Activated B cell treated with CpG ODN at 0.5 μM for 24 hours (primary cell): Measurements from ENCODE around the gene FIP1L1. TPM values are rescaled to one million over a fixed set of nuclear protein-coding genes. Genes with fewer than 3 reads are reported as not detected.

Experiments used
- ATAC-seq: fragments of 200-7000 bp; cut with Tn5 transposase; one replicate; pipeline ENCODE4 v1.10.0; 2021; ENCODE audit warnings: low read depth, mild to moderate bottlenecking, moderate library complexity
- CTCF ChIA-PET: fragments of 350-600 bp; sonication (Branson Sonifier 250); formaldehyde crosslinking; loops from one replicate; lab custom pipeline; 2021; ENCODE audit warnings: antibody characterized with exemption; lab: Charles Lee
- POLR2A ChIA-PET: fragments of 350-600 bp; sonication (Branson Sonifier 250); formaldehyde crosslinking; loops from one replicate; lab custom pipeline; 2021; ENCODE audit warnings: antibody characterized with exemption; lab: Charles Lee
- DNase-seq: peaks from one replicate; pipeline ENCODE4 v3.0.0; 2022
- H3K27ac Mint-ChIP-seq: one replicate; pipeline ENCODE4 v1.8.0; 2020; ENCODE audit warnings: mixed read lengths
- H3K27me3 Mint-ChIP-seq: one replicate; pipeline ENCODE4 v1.8.0; 2021; ENCODE audit warnings: mixed read lengths
- H3K36me3 Mint-ChIP-seq: one replicate; pipeline ENCODE4 v1.8.0; 2021; ENCODE audit warnings: low read depth, mixed read lengths
- H3K4me1 Mint-ChIP-seq: one replicate; pipeline ENCODE4 v1.8.0; 2021; ENCODE audit warnings: mixed read lengths
- H3K4me3 Mint-ChIP-seq: one replicate; pipeline ENCODE4 v1.8.0; 2020; ENCODE audit warnings: mild to moderate bottlenecking, mixed read lengths
- H3K9me3 Mint-ChIP-seq: one replicate; pipeline ENCODE4 v1.8.0; 2020; ENCODE audit warnings: mixed read lengths
- CTCF ChIP-seq: fragments of 200-600 bp; IDR thresholded peaks from one replicate; pipeline ENCODE4 v1.8.0; 2022; ENCODE audit warnings: antibody characterized with exemption, mild to moderate bottlenecking
- intact Hi-C: fragments of 100-400 bp; cut with micrococcal nuclease; formaldehyde crosslinking; loops from one replicate; pipeline ENCODE4 v1.15.1; 2024
- total RNA-seq: library from RNA; stranded (reverse); gene quantifications from 2 replicates; pipeline ENCODE4 v1.2.3, GENCODE V29; 2022

FIP1L1 gene
- total RNA-seq, 1 donor from 2014 or later = 80.1 TPM

- TF ChIP-seq CTCF = no peak
- no peaks in the 10 kb centered on the region for H3K9me3 Mint-ChIP-seq
- no peaks in the 10 kb centered on the region for H3K4me1 Mint-ChIP-seq
- no peak for ATAC-seq
- CTCF ChIA-PET = no interaction called here
- no peak overlapping the region for H3K4me3 Mint-ChIP-seq
- H3K36me3 Mint-ChIP-seq = peaks cover 61% of the 10 kb centered on the region
- intact Hi-C loops = loop anchor here (10.0 kb wide), 1 partner anchor 241 kb away; no protein-coding TSS in a partner anchor
- no peaks in the 10 kb centered on the region for H3K27me3 Mint-ChIP-seq
- DNase-seq = no peak
- H3K27ac Mint-ChIP-seq = no peak overlapping the region
- POLR2A ChIA-PET = no interaction called here
These were observed 58.8 kb downstream of the FIP1L1 start for GRCh38 chr4:53436251-53436650.

- Mint-ChIP-seq H3K4me1 (no peaks in the 10 kb centered on the region), H3K27me3 (no peaks in the 10 kb centered on the region), H3K9me3 (no peaks in the 10 kb centered on the region), H3K36me3 (peaks cover 75% of the 10 kb centered on the region), H3K4me3 (no peak overlapping the region), H3K27ac (no peak overlapping the region)
- DNase-seq (no peak), ATAC-seq (no peak)
- no peak for TF ChIP-seq CTCF
- intact Hi-C loops = no loop called here
- CTCF ChIA-PET = no interaction called here
- POLR2A ChIA-PET = no interaction called here
These were observed 64.1 kb downstream of the FIP1L1 start for GRCh38 chr4:53441564-53441963.

GRCh38 chr4:53444954-53445353 is 67.5 kb downstream of the FIP1L1 start:
- H3K36me3 Mint-ChIP-seq = peaks cover 79% of the 10 kb centered on the region
- no peak overlapping the region for H3K4me3 Mint-ChIP-seq
- POLR2A ChIA-PET = no interaction called here
- intact Hi-C loops = no loop called here
- H3K27ac Mint-ChIP-seq = no peak overlapping the region
- no peaks in the 10 kb centered on the region for H3K27me3 Mint-ChIP-seq
- H3K4me1 Mint-ChIP-seq = no peaks in the 10 kb centered on the region
- no peak for ATAC-seq
- CTCF ChIA-PET = no interaction called here
- no peak for DNase-seq
- no peak for TF ChIP-seq CTCF
- no peaks in the 10 kb centered on the region for H3K9me3 Mint-ChIP-seq

- Mint-ChIP-seq H3K9me3 (no peaks in the 10 kb centered on the region), H3K4me3 (no peak overlapping the region), H3K27ac (no peak overlapping the region), H3K36me3 (peaks cover 83% of the 10 kb centered on the region), H3K27me3 (no peaks in the 10 kb centered on the region), H3K4me1 (no peaks in the 10 kb centered on the region)
- no peak for TF ChIP-seq CTCF
- ATAC-seq (no peak), DNase-seq (no peak)
- CTCF ChIA-PET = interaction anchor here (0.6 kb wide), 1 partner anchor 15 kb away, joined by 3 read pairs; no protein-coding TSS in a partner anchor
- intact Hi-C loops = loop anchor here (5.0 kb wide), 1 partner anchor 352 kb away; no protein-coding TSS in a partner anchor
- POLR2A ChIA-PET = no interaction called here
These were observed 73.3 kb downstream of the FIP1L1 start for GRCh38 chr4:53450773-53451172.

GRCh38 chr4:53453385-53453784 is 75.9 kb downstream of the FIP1L1 start:
- H3K9me3 Mint-ChIP-seq = no peaks in the 10 kb centered on the region
- peaks cover 77% of the 10 kb centered on the region for H3K36me3 Mint-ChIP-seq
- intact Hi-C loops = loop anchor here (5.0 kb wide), 1 partner anchor 349 kb away; no protein-coding TSS in a partner anchor
- H3K27me3 Mint-ChIP-seq = no peaks in the 10 kb centered on the region
- ChIA-PET POLR2A (no interaction called here), CTCF (no interaction called here)
- no peaks in the 10 kb centered on the region for H3K4me1 Mint-ChIP-seq
- ATAC-seq (no peak), DNase-seq (no peak)
- H3K27ac Mint-ChIP-seq = no peak overlapping the region
- no peak for TF ChIP-seq CTCF
- H3K4me3 Mint-ChIP-seq = no peak overlapping the region
